Activated naive CD4-positive, alpha-beta T cell treated with anti-CD3 and anti-CD28 coated beads, Interleukin-2, amount 50 U/mL, for 72 hours (primary cell): ENCODE results near the gene SHB. TPM values are rescaled to one million over a fixed set of nuclear protein-coding genes. Genes with fewer than 3 reads are reported as not detected.

Experiments
- ATAC-seq, 2 donors: fragments of 150-1000 bp; cut with Tn5 transposase; 2 replicates each; pipeline ENCODE4 v1.10.0; 2021; ENCODE audit warnings: mild to moderate bottlenecking in 2 of 2, moderate library complexity in 2 of 2
- DNase-seq, 2 donors: peaks; one replicate each; pipeline ENCODE4 v3.0.0; 2021 to 2022; ENCODE audit warnings: low spot score in 2 of 2
- H3K27ac Mint-ChIP-seq, 2 donors: one replicate each; pipeline ENCODE4 v1.8.0; 2022; ENCODE audit warnings: mild to moderate bottlenecking in 2 of 2, mixed read lengths in 2 of 2
- H3K36me3 Mint-ChIP-seq, 2 donors: one replicate each; pipeline ENCODE4 v1.8.0; 2022; ENCODE audit warnings: mixed read lengths in 2 of 2
- H3K9me3 Mint-ChIP-seq, 2 donors: one replicate each; pipeline ENCODE4 v1.8.0; 2022; ENCODE audit warnings: mixed read lengths in 2 of 2
- total RNA-seq, 2 donors: library from RNA; stranded (reverse); gene quantifications; one replicate each; pipeline ENCODE4 v1.2.3, GENCODE V29; 2022

The SHB gene
- total RNA-seq, 2 donors from 2014 or later = 0.34 to 1.7 TPM

DNA sequence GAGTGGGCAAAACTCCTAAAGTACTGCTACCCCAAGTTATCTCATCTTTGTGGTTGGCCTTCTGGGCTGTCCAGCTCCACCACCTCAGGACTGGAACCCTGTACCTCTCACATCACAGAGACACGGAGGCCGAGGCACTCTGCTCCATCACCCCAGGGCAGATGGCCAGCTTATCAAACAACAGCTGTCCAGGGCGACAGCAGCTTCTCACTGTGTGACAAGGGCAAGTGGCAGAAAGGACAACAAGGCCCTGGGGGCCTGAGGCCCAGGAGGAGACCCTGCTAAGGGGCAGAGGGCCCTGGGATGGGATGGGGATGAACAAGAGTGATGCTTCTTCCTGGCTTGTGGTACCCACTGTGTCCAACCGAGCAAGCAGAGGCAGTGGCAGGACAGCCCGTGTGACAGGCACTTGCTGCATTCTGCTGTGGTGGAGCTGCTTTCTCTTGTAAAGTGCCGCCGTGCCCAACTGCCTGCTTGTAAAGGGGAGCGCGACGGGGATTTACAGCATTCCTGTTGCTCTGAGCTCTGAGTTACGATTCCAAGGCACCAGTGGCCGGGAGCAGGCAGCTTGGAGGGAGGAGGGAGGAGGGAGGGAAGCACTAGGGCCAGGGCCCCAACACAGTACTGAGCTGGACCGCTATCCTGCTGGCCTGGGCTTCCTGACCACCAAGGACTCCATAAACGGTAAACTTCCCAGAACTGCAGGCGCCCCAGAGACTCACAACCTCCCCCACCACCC lies 71.2 kb downstream of the SHB start:
- no peaks in the 10 kb centered on the region for H3K36me3 Mint-ChIP-seq
- H3K9me3 Mint-ChIP-seq = no peaks in the 10 kb centered on the region
- peak overlapping the region in 1 of 2 donors; percentile 14 for H3K27ac Mint-ChIP-seq
- no peak for DNase-seq
- ATAC-seq = no peak

DNA sequence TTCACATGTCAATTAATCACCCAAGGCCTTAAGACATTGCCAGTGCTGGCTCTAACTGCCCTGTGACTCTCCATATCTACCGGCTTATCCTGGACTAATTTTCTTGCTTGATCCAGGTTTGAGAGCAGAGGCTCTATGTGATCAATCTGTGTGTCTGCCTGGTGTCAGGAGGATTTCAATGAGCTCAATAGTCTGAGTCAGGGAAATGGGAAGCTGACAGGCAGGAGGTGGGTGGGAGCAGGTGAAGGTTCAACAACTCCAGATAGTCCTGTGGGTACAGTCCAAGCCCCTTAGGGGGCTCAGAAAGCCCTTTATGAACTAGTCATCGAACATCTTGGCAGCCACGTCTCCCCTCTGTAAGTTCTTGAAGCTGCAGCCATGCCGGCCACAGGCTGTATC lies 72.2 kb downstream of the SHB start:
- ATAC-seq (no peak), DNase-seq (no peak)
- H3K36me3 Mint-ChIP-seq = no peaks in the 10 kb centered on the region
- no peak overlapping the region for H3K27ac Mint-ChIP-seq
- no peaks in the 10 kb centered on the region for H3K9me3 Mint-ChIP-seq

DNA sequence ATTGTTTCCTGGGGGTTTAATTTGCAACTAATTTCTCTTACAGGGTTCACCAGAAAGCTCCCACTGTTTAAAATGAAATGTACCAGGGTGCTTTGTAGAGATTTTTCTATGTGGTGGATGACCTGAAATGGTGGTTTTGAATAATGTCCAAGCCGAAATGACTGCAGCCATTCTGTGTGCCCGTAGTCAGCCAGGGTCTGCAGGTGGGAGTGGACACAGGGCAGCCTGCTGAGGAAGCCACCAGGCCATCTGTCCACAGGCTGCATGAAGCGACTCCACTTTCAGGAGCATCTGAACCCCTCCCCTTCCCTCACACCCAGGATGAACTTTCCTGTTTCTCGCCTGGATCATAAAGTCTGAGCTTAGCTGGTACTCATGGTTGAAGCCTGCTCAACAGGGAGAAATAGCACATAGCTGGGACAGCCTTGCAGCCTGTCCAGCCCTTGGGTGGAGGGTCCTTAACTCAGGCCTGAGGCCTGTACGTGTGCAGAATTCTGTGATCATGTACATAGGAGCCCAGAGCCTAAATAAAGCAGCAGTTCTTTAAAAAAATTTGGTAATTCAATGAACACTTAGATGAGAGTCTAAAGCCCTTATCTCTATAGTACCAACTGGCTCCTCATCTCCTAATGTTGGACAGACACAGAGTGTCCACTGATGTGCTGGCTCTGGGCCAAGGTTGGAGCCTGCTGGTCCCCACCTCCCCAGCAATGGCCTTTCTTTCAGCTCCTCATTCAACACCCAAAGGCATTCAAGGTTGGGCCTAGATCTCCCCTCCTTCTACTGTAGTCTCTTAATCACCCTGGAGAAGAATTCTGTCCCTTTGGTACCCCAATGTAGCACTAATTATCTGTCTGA lies 72.8 kb downstream of the SHB start:
- DNase-seq (no peak), ATAC-seq (no peak)
- Mint-ChIP-seq H3K27ac (no peak overlapping the region), H3K36me3 (no peaks in the 10 kb centered on the region), H3K9me3 (no peaks in the 10 kb centered on the region)

DNA sequence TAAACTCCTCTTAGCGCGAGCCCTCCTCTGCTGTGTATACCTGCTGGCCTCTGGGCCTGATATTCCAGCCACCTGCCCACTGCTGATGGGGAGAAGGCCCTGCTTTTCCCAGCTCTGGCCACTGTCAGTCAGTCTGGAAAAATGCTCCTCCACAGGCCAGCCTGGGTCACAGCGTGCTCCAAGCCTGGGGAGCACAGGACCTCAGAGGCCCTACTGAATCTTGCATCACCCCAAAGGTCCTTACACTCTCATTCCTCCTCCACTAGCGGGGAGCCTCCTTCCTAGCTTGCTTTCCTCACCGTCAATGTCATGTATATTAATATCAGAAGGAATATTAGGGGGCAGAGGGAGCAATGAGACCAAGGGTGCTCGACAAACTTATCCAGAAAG lies 73.7 kb downstream of the SHB start:
- ATAC-seq = no peak
- no peaks in the 10 kb centered on the region for H3K36me3 Mint-ChIP-seq
- no peak for DNase-seq
- peak overlapping the region in 1 of 2 donors; percentile 66 for H3K27ac Mint-ChIP-seq
- no peaks in the 10 kb centered on the region for H3K9me3 Mint-ChIP-seq

DNA sequence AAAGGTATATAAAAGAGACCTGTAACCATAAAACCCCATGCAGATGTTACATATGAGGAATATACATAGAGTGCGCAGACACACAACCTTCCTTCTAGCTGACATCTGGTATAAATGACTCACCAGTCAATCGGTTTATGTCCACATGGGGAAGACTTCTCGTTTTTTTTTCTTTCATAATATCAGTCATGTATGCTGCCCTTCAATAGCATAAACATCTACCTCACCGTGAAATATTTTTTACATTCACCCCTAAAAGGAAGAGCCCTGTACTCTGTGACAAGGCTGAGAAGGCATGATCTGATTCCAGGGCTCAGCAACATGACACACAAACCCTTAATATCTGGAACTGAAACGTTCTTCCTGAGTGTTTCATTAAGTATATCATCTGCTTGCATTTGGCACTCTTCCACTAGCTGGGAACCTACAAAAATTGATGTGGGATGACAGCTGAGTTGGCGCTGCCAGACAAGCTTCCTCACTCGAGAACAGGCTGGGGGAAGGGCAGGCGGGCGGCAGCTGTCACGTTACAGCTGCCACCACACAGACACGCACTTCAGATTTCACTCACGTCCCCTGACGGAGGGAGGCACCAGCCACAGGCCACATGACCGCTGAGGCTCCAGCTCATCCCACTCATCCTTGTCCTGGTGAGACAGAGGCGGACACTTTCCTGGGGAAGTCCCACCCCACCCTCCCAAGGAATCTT lies 74.2 kb downstream of the SHB start:
- ATAC-seq (peak; percentile 83 to 84), DNase-seq (peak in 1 of 2 donors; percentile 57)
- Mint-ChIP-seq H3K27ac (peak overlapping the region in 1 of 2 donors; percentile 90), H3K36me3 (no peaks in the 10 kb centered on the region), H3K9me3 (no peaks in the 10 kb centered on the region)

DNA sequence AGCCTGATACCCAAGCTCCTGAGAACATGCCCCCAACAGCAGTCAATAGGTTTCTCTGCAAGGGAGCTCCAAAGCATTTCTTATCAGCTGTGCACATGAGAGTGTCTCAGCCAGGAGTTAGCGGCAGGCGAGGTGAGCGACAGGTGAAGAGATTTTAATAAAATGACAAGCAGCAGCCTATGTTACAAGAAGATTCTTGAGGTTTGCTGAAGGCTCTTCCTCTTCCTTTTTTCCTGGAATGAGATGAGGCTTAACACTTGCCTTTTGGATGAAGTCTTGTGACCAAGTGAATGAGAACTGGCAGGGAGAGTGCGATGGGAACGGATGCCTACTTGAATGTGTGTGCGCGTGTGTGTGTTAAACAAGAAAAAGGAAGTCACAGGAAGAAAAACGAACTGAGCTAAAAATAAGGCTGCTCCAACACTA lies 76.1 kb downstream of the SHB start:
- Mint-ChIP-seq H3K27ac (no peak overlapping the region), H3K9me3 (no peaks in the 10 kb centered on the region), H3K36me3 (no peaks in the 10 kb centered on the region)
- ATAC-seq (no peak), DNase-seq (no peak)

DNA sequence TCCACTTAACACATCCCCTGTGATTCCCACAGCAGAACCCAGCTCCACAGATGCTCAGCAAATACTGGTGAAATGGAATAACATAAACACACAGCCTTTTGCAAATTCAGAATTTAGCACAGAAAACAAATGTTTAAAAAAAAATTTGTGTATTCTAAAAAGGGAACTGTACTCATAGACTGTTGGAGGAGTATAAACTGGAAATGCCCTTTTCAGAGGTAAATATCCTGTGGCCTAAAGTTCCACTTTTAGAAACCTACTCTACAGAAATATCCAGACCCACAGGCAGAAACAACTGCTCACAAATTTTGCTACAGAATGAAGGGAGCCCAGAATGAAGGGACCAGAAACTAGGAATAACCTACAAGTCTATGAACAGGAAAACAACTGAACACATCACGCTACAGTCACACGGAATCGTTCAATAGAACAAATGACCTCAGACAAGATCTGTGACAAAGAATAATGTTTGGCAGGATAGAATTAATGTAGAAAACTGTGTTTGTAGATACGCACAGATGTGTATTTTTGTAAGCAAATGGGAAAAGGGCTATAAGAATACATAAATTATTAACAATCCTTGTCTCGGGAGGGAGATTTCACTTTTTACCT lies 78.5 kb downstream of the SHB start:
- ATAC-seq (no peak), DNase-seq (no peak)
- no peaks in the 10 kb centered on the region for H3K36me3 Mint-ChIP-seq
- no peak overlapping the region for H3K27ac Mint-ChIP-seq
- no peaks in the 10 kb centered on the region for H3K9me3 Mint-ChIP-seq

DNA sequence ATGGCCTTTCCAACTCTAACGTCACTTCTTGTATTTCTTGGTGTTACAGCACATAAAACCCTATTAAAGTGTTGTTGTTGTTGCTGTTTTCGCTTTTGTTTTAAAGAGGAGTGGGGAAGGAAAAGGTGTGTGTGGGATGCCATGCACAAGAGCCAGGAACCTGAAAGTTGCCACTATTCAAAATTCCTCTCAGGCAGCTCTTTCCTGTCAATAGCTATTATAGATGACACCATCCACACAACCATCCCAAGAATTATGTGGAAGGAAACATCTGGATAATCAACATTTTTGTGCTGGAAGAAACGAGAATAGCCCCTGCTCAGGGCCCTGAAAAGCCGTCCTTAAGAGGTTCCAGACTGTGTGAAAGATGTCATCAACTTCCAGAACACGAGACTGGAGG lies 79.3 kb downstream of the SHB start:
- H3K36me3 Mint-ChIP-seq = no peaks in the 10 kb centered on the region
- DNase-seq (no peak), ATAC-seq (no peak)
- no peaks in the 10 kb centered on the region for H3K9me3 Mint-ChIP-seq
- H3K27ac Mint-ChIP-seq = no peak overlapping the region

DNA sequence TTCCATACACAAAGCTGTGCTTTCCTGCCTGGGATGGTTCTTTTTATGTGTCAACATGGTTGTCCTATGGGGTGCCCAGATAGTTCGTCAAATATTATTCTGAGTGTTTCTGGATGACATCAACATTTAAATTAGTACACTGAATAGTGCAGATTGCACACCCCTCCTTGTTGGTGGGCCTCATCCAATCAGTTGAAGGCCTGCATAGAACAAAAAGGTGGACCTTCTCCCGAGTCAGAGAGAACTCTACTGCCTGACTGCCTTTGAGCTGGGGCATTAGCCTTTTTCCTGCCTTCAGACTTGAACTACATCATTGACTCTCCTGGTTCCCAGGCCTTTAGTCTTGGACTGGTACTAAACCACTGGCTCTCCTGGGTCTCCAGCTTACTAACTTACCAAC lies 80.4 kb downstream of the SHB start:
- no peak overlapping the region for H3K27ac Mint-ChIP-seq
- H3K36me3 Mint-ChIP-seq = no peaks in the 10 kb centered on the region
- DNase-seq = no peak
- no peaks in the 10 kb centered on the region for H3K9me3 Mint-ChIP-seq
- no peak for ATAC-seq

DNA sequence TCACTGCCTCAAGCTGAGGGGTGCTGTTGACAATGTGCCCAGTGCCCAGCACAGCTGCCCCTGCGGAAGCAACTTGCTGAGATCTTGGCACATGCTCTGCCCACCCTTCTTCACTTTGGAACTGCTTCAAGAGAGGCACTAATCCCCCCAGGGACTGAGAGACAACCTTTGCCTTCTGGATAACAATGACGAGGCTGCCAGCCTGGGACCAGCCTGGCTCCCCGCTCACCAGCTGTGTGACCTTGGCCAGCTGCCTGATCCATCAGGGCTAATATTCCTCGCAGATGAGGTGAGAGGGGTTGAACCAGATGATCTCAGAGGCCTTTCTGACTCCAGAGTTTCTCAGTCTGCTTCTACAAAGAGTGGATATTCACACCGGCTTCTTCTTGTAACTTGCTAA lies 81.0 kb downstream of the SHB start:
- Mint-ChIP-seq H3K27ac (no peak overlapping the region), H3K36me3 (no peaks in the 10 kb centered on the region), H3K9me3 (no peaks in the 10 kb centered on the region)
- ATAC-seq = no peak
- DNase-seq = no peak

DNA sequence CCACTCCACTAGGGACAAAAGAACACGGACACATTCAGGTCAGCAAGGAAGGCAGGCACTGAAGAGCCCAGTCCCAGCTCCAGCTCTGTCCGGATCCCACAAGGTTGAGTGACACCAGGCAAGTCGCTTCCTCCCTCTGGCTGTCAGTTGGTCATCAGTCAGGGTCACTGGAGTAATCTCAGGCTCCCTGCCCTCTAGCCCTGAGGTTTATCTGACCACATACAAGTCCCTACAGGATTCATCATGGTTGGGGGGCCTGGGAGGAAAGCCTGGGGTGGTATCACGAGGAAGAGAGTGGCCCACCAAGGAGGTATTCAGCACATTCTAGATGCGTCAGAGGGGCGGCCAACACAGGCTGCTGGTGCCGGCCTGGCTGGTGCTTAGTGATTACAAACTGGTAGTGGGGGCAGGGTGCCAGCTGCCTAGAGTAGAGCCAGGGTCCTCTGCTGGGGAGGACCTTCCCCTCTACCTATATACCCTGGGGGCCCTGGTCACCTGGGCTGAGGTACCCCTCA lies 81.5 kb downstream of the SHB start:
- Mint-ChIP-seq H3K27ac (no peak overlapping the region), H3K36me3 (no peaks in the 10 kb centered on the region), H3K9me3 (no peaks in the 10 kb centered on the region)
- DNase-seq = no peak
- no peak for ATAC-seq

DNA sequence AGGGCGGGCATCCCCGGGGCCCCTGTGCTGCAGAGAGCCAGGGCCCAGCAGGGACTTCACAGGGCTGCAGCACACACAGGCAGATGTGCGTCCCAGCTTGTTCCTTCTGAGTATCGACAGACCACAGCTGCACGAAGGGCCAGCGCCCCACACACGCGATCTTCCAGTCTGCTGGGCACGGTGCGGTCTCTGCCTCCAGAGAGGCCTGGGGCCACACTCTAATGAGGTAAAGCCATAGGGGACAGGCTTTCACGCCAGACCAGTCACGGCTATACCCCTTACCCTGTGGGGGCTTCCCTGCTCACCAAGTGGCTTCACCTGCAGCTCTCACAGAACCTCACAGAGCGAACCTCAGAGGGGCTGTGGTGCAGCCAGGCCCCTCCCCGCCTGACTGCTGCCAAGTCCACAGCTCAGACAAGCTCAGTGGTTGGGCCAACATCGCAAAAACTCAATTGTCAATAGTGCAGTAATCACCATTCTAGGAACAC lies 82.2 kb downstream of the SHB start:
- ATAC-seq (no peak), DNase-seq (no peak)
- no peak overlapping the region for H3K27ac Mint-ChIP-seq
- H3K36me3 Mint-ChIP-seq = no peaks in the 10 kb centered on the region
- H3K9me3 Mint-ChIP-seq = no peaks in the 10 kb centered on the region

DNA sequence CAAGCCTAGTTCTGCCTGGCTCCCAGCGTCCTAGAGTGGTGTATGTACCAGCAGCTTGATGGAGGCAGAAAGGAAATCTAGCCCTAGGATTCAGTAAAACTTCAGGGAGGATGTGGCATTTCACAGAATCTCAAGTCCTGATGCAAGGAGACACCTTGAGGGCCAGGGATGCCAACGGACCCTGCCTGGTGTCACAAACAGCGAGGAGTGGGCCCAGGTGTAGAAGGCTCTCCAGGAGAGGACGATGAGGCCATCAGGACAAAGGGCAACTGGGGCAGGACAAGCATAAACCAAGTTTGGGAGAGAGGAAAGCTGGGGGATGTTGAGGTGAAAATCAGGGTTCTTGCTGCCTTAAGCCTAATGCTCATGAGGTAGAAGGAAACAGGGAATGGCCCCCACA lies 83.0 kb downstream of the SHB start:
- ATAC-seq = no peak
- Mint-ChIP-seq H3K9me3 (no peaks in the 10 kb centered on the region), H3K27ac (peak overlapping the region; percentile 41 to 43), H3K36me3 (no peaks in the 10 kb centered on the region)
- DNase-seq = no peak

DNA sequence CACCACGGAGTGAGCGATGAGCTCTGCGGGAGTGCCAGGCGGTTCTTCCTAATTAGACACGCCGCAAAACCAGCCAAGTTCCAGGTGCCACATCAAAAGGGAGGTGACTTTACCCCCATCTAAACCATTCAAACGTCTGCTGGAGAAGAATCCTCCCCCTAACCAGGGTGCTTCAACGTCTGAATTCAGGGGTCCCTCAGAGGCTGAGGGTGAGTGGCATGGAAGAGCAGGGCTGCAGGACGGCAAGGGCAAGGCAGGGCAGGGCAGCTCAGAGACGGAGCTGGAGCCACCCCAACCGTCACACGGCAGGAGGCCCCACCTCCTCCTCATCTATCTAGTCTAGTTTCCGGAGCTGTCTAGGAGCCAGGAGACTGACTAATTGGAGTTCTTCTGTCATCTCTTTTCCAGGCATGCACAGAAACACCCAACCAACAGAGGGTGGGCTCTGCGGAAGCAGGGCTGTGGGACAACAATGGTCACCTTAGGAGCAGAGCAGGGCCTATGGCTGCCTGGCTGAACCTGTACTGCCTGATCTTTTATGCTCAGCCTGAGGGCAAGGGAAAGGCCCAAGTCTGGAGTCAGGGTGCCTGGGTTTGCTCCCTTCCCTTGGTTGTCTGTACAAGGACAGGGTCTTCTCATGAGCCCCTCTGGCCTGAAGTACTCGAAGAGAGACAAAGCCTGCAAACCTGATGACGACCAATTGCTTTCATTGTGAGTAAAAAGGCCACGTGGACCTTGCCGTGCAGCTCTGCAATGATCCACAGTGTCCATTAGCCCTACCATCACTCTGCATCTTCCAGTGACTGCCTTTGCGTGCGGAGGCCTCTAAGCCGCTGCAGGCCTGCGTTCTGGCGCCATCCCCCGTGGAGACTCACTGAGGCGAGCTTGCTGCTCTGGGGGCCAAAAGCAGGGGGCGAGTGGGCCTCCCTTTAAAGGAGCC lies 84.1 kb downstream of the SHB start:
- no peaks in the 10 kb centered on the region for H3K9me3 Mint-ChIP-seq
- ATAC-seq (peak; percentile 56 to 81), DNase-seq (no peak)
- H3K36me3 Mint-ChIP-seq = no peaks in the 10 kb centered on the region
- H3K27ac Mint-ChIP-seq = no peak overlapping the region

DNA sequence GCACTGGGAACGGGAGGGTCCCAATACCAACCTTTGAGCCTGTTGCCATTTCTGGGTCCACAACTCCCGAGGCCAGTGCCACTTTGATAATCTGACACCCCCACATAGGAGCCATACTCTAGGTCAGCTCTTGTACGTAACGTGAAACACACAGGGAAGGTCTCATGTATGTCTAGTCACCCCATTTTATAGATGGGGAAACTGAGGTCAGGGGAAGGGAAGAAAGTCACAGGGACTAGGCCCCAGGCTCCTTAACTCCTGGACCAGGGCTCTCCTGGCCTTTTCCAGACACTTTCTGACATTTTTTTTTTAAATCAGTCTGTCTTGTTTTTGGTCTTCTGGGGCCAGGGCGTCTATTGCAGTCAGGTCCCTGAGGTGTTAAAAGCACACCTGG lies 84.8 kb downstream of the SHB start:
- H3K27ac Mint-ChIP-seq = no peak overlapping the region
- ATAC-seq = no peak
- no peaks in the 10 kb centered on the region for H3K36me3 Mint-ChIP-seq
- DNase-seq = no peak
- no peaks in the 10 kb centered on the region for H3K9me3 Mint-ChIP-seq
